Activated CD4-positive, alpha-beta T cell treated with anti-CD3 and anti-CD28 coated beads for 24 hours (primary cell): ENCODE results near the gene CLASP1.
"Not testable (repeated sequence)": the region's sequence is repeated elsewhere in the genome, so short reads cannot be mapped to it uniquely, and the experiment has no call there.

ENCODE experiments used
- DNase-seq, 2 donors: peaks; one replicate each; pipeline ENCODE4 v3.0.0-alpha.2; 2020; ENCODE audit warnings: low read depth in 2 of 2

CLASP1 gene

GRCh38 chr2:121326628-121327027 lies 322.6 kb downstream of the CLASP1 start:
- no peak for DNase-seq

DNA sequence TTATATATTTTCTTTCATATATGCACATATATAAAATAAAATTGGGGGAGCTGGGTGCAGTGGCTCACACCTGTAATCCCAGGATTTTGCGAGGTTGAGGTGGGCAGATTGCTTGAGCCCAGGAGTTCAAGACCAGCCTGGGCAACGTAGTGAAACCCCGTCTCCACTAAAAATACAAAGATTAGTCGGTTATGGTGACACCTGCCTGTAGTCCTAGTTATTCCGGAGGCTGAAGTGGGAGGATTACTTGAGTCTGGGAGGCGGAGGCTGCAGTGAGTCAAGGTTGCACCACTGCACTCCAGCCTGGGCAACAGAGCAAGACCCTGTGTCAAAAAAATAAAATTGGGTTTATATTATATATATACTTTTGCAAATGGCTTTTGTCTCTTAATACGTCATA lies 324.7 kb downstream of the CLASP1 start:
- no peak for DNase-seq

DNA sequence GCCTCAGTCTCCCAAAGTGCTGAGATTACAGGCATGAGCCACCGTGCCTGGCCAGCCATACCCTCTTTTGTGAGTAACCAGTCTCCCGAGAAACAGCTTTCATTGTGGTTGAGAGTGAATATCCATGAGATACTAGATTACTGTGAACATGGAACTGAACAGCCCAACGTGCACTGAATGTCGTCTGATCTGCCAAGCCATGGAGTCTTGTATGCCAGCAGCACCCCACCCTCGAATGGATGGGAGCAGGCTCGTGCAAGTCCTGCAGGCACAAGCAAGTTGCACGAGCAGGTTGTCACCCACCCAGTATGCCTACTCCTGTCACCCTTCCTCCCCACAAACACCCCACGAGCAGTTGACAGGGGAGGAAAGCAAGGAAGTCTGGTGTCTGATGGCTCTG lies 327.8 kb downstream of the CLASP1 start:
- no peak for DNase-seq

DNA sequence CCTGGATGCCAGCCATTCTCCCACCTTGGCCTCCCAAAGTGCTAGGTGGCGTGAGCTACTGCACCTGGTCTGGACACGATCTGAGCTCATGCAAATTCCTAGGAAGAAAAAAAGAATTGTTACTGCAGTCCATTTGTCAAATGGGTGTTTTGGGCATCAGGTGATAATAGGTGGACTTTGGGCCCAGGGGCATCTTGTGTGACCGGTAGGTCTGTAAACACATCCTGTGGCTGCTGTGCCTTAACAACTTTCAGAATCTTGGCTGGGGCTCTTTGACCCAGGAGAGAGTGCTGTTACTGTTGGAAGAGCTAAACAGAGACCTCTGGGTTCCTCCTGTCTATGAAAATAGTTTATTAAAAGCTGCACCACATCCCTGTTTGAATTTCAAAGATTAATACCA lies 329.3 kb downstream of the CLASP1 start:
- DNase-seq = no peak

DNA sequence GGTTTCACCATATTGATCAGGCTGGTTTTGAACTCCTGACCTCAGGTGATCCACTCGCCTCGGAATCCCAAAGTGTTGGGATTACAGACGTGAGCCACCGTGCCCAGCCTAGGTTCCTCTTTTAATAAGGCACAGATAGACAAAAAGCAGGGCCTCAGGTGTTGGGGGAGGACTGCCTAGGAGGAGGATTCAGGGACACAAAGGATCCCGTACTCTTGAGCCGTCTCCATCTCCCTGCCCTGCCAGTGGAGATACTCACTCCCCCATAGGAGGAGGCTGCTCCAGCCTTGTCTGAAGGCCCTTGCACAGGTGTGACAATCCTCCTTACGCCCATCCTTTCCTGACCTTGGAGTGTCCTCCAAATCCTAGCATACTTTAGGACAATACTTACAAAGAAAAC lies 332.3 kb downstream of the CLASP1 start:
- DNase-seq = no peak

DNA sequence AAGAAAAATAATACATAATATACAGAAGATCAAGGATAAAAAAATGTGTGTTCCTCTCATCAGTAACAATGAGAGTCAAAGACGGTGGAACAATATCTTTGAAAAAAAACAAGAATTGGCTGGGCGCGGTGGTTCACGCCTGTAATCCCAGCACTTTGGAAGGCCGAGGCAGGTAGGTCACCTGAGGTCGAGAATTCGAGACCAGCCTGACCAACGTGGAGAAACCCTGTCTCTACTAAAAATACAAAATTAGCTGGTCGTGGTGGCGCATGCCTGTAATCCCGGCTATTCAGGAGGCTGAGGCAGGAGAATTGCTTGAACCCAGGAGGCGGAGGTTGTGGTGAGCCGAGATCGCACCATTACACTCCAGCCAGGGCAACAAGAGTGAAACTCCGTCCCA lies 335.6 kb downstream of the CLASP1 start:
- not testable (repeated sequence) for DNase-seq

DNA sequence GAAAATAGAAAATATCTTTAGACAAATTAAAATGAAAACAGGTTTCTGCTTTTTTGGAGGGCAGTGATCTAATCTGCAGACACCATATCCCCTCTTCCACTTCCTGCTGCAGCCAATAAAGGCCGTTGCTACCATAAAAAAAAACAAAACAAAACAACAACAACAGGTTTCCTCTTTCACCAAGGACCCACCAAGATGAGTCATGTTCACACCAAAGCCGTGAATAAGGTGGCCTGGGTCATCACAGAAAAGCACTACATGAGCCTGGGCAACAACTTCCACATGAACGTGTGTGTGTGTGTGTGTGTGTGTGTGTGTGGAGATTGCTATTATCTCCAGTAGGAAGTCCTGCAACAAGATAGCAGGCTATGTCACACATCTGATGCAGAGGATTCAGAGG lies 339.5 kb downstream of the CLASP1 start:
- no peak for DNase-seq

GRCh38 chr2:121309323-121309722 lies 339.9 kb downstream of the CLASP1 start:
- DNase-seq = no peak

DNA sequence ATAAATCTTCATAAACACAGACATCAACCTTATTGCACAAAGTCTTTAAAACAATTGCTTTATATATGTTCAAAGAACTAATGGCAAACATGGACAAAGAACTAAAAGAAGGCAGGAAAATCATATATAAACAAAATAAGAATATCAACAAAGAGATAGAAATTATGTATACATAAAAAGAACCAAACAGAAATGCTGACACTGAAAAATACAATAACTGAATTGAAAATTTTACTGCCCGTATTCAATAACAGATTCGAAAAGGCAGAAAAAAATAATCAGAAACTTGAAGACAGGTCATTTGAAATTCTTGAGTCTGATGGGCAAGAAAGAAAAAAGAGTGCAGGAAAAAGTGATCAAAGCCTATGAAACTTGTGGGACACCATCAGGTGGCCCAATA lies 342.2 kb downstream of the CLASP1 start:
- DNase-seq = no peak

DNA sequence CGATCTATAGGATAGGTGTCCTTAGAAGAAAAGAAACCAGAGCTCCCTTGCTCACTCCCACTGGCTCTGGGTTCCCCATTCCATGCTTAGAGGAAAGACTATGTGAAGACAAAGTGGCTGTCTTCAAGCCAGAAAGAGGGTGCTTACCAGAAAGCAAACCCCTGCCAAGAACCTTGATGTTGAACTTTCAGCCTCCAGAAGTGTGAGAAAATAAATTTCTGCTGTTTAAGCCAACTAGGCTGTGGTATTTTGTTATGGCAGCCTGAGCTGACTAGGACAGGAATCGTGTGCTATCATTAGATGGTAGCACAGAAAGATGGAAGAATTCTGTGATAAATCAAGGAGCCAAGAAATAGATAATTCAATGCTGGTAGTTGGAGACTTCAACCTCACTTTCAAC lies 344.3 kb downstream of the CLASP1 start:
- DNase-seq = no peak

DNA sequence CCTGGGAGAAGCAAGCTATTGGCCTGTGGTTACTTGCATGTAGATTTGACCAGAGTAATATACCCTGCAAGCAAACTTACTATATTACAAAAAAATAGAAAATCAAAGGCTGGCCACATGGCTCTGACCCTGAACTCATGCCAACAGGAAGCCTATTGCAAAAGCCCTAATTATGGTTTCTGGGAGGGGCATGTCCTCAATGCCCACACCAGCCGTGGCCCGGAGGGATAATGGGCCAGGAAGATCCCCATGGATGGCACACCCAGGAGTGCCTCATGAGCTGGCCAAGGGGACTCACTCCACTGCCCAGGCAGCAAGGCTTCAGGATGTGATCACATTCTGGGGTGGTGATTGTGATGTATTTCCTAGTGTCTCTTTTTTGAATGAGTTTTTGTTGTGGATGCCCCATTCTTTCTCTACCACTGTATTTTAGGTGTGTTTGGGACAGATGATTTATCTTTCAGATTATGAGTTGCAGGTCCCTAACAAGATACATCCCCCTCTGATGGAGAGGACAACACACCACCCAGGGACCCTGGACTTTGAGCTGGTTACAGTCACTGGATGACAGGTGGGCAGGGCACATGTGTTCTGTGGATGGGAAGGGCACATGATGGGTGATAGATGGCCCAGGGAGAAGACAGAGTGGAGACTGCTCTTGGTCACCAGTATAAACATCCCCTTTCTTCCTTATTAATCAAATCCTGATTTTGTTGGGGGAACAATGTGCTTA lies 345.6 kb downstream of the CLASP1 start:
- DNase-seq = no peak

GRCh38 chr2:121301190-121301589 lies 348.1 kb downstream of the CLASP1 start:
- DNase-seq = not testable (repeated sequence)

- no peak for DNase-seq
Observed at GRCh38 chr2:121298476-121298875, 350.8 kb downstream of the CLASP1 start.

GRCh38 chr2:121297866-121298265 lies 351.4 kb downstream of the CLASP1 start:
- DNase-seq = not testable (repeated sequence)

GRCh38 chr2:121297217-121297830 lies 351.9 kb downstream of the CLASP1 start:
- DNase-seq = no peak

DNA sequence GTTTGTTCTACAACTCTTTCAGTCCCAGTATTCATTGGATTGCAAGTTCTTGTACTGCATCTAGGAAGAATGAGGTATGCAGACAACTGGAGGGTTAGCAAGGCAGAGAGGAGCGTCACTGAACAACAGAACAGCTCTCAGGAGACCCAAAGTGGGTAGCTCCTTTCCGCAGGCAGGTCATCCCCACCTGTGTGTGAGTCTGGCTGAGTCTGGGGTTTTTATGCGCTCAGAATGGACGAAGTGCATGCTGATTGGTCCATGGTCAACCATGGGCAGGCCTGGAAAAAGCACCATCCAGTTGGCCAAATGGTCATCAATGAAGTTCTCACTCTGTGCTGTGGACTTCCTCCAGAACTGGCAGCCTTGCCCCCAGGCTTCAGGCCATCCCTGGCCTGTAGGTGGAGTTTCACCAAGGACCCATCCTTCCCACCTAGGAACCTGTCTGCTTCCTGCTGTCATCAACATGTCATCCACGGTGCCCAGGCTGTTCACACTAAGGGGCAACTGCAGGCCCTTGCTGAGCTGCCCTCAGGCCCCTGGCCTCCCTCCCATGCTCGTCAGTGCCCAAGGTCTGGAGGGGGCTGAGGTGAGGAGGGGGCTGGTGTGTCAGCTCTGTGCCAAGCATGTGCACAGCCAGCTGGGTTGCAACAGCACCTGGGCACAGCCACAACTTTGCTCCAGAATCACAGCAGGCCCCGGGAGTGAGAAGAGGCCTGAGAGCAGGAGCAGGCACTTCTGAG lies 353.2 kb downstream of the CLASP1 start:
- no peak for DNase-seq

- no peak for DNase-seq
Observed at GRCh38 chr2:121294881-121295840, 354.1 kb downstream of the CLASP1 start.

DNA sequence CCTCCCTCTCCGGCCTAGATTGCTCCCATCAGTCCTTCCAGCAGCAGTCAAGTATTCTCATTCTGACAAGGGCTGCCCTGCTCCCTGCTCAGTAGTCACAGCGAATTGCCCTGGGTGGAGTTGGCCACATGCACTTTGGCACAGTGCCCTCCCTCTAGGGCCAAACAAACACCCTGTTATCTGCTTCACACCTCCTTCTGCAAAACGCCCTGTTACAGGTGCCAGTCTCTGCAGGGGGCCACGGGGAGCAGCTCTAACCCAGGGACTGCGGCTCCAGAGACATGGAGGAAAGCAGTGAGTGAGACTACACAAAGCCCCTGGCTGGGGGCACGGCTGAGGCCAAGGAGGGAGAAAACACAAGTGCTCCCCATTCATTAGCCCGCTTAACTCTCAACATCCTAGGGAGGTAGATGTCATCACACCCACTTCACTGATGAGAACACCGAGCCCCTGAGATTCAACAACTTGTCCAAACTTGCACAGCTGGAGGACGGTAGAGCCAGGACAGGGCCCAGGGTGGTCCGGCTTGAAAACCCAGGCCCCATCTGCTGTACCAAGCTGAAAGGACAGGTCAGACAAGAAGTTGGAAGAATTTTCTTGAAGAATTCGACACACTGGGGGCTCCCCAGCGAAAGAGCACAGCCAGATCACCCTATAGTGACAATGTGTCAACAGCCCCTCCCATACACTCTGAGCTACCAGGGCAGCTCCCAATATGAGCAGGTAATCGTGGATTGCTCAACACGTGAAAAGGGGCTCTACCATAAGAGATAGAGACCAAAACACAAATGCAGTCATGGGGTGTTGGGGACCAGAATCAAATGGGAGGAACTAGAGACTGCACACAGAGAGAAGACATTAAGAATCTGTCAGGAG lies 355.6 kb downstream of the CLASP1 start:
- DNase-seq = no peak

DNA sequence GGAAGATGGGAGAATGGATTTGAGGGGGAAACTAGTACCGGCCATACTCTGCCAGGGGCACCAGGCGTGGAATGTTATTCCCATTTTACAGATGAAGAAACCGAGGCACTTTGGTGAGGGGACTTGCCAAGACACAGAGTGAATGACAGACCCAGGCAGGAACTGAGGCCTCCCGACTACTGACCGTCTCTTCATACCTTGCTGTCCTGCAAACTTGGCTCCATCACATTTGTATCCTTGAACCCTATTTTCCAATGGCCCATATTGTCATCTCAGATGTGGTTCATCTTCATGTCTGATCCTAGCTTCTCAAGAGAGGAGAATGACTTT lies 358.0 kb downstream of the CLASP1 start:
- no peak for DNase-seq

DNA sequence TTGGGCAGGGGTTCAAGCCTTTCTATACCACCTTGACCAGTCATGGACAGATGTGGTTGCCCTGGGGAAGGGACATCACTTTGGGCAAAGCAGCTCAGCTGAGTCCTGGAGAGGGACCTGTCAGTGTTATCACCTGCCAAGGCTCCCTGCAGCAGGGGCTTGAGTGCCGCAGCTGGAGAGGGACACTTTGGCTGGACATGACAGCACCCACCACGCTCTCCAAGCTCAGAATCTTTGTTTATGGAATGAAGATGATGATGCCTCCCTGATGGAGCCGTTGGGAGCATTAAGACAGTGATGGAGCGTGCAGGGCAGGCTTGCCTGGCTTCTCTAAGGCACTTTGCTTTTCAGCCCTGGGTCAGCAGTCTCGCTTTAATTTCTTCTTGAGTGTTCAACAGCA lies 360.0 kb downstream of the CLASP1 start:
- DNase-seq = no peak
